H1 (cell line): ENCODE results near the gene CHPF2. TPM values are rescaled to one million over a fixed set of nuclear protein-coding genes. Genes with fewer than 3 reads are reported as not detected.

Source experiments
- CTCF ChIA-PET: fragments of 300-600 bp; sonication (Branson Sonifier 250); formaldehyde crosslinking; loops from one replicate; lab custom pipeline; 2021; ENCODE audit not compliant: partially characterized antibody; lab: Charles Lee
- POLR2A ChIA-PET: fragments of 300-600 bp; sonication (Branson Sonifier 250); formaldehyde crosslinking; loops from one replicate; lab custom pipeline; 2021; ENCODE audit warnings: inconsistent platforms; ENCODE audit not compliant: partially characterized antibody; lab: Charles Lee
- DNase-seq, 2 experiments: peaks; one replicate each; pipeline versions ENCODE4 v3.0.0 to v3.0.0-alpha.2; 2010 to 2022; ENCODE audit warnings: low spot score in 2 of 2, low read depth in 1 of 2, mixed read lengths in 1 of 2
- FAIRE-seq: peaks from 2 replicates; lab custom pipeline; 2011; peaks lifted over from hg19 to GRCh38; lab: Jason Lieb, UNC
- H2AFZ ChIP-seq: 2 replicates; pipeline ENCODE4 v1.8.1; 2012; ENCODE audit warnings: low read length, inconsistent platforms
- H2AK5ac ChIP-seq: 2 replicates; pipeline ENCODE4 v1.6.1; 2013; ENCODE audit warnings: low read depth, low read length
- H2BK120ac ChIP-seq: replicated peaks from 2 replicates; pipeline ENCODE3; 2013; ENCODE audit warnings: low read depth, low read length, inconsistent platforms
- H2BK12ac ChIP-seq: 2 replicates; pipeline ENCODE4 v1.6.1; 2013; ENCODE audit warnings: low read depth, low read length
- H2BK15ac ChIP-seq: 2 replicates; pipeline ENCODE4 v1.6.1; 2013; ENCODE audit warnings: low read length
- H2BK20ac ChIP-seq: 2 replicates; pipeline ENCODE4 v1.6.1; 2013; ENCODE audit warnings: low read length
- H2BK5ac ChIP-seq: 2 replicates; pipeline ENCODE4 v1.6.1; 2013; ENCODE audit warnings: low read depth, low read length
- H3K14ac ChIP-seq: 2 replicates; pipeline ENCODE4 v1.6.1; 2013; ENCODE audit warnings: inconsistent platforms; ENCODE audit not compliant: insufficient read length
- H3K18ac ChIP-seq: 2 replicates; pipeline ENCODE4 v1.6.1; 2013; ENCODE audit warnings: low read length; ENCODE audit errors: extremely low read depth
- H3K23ac ChIP-seq: 2 replicates; pipeline ENCODE4 v1.6.1; 2013; ENCODE audit warnings: inconsistent platforms; ENCODE audit not compliant: insufficient read length
- H3K23me2 ChIP-seq: 2 replicates; pipeline ENCODE4 v1.6.1; 2013; ENCODE audit warnings: low read depth, low read length
- H3K27ac ChIP-seq: 2 replicates; pipeline ENCODE4 v1.6.1; 2011; ENCODE audit warnings: low read depth, low read length, inconsistent platforms
- H3K27me3 ChIP-seq, 4 experiments: replicated peaks in 1 of 4; 1 replicate in 1 of 4; 2 replicates in 3 of 4; pipeline versions ENCODE4 v1.6.1 to v1.8.1; 2011 to 2013; ENCODE audit warnings: low read length in 3 of 4, mild to moderate bottlenecking in 3 of 4, inconsistent platforms in 2 of 4, mixed read lengths in 2 of 4, moderate library complexity in 1 of 4; ENCODE audit not compliant: control insufficient read depth in 3 of 4, insufficient read depth in 3 of 4; ENCODE audit errors: extremely low read depth in 1 of 4
- H3K36me3 ChIP-seq, 4 experiments: 2 replicates each; pipeline versions ENCODE4 v1.6.1 to v1.8.1; 2011 to 2013; ENCODE audit warnings: mild to moderate bottlenecking in 4 of 4, low read length in 3 of 4, moderate library complexity in 2 of 4, control low read depth in 1 of 4, inconsistent platforms in 1 of 4; ENCODE audit not compliant: insufficient read depth in 4 of 4, control insufficient read depth in 2 of 4
- H3K4ac ChIP-seq: replicated peaks from 2 replicates; pipeline ENCODE3; 2013; ENCODE audit warnings: low read length, low read depth, mixed read lengths, inconsistent platforms; ENCODE audit not compliant: insufficient read length
- H3K4me1 ChIP-seq, 4 experiments: replicated peaks in 1 of 4; 1 replicate in 1 of 4; 2 replicates in 3 of 4; pipeline versions ENCODE4 v1.6.1 to v1.8.1; 2011 to 2013; ENCODE audit warnings: low read length in 3 of 4, inconsistent platforms in 2 of 4, mixed read lengths in 1 of 4; ENCODE audit not compliant: insufficient read depth in 4 of 4, control insufficient read depth in 3 of 4
- H3K4me2 ChIP-seq, 2 experiments: 2 replicates each; pipeline versions ENCODE4 v1.6.1 to v1.8.1; 2011 to 2013; ENCODE audit warnings: low read depth in 2 of 2, low read length in 2 of 2, control low read depth in 1 of 2, inconsistent platforms in 1 of 2, mild to moderate bottlenecking in 1 of 2; ENCODE audit not compliant: insufficient read depth in 1 of 2
- H3K4me3 ChIP-seq, 4 experiments: fragments of 200-600, 300-600 bp in 1 of 4; sonication (generic), shearing (Covaris generic), sonication (Bioruptor Twin) in 1 of 4; 2 replicates each; pipeline versions ENCODE4 v1.5.1 to v1.8.1; 2011 to 2016; ENCODE audit warnings: low read length in 4 of 4, low read depth in 3 of 4, control low read depth in 2 of 4, inconsistent platforms in 2 of 4, mild to moderate bottlenecking in 2 of 4, mixed read lengths in 1 of 4, moderate library complexity in 1 of 4; ENCODE audit not compliant: insufficient read depth in 2 of 4; ENCODE audit errors: extremely low read depth in 1 of 4
- H3K56ac ChIP-seq: replicated peaks from 2 replicates; pipeline ENCODE3; 2013; ENCODE audit warnings: low read depth, mild to moderate bottlenecking, mixed read lengths, low read length, inconsistent platforms; ENCODE audit not compliant: insufficient read length
- H3K79me1 ChIP-seq: 2 replicates; pipeline ENCODE4 v1.6.1; 2013; ENCODE audit warnings: low read depth, low read length, control low read depth
- H3K79me2 ChIP-seq, 2 experiments: 2 replicates each; pipeline versions ENCODE4 v1.6.1 to v1.8.1; 2012 to 2013; ENCODE audit warnings: low read length in 2 of 2, mild to moderate bottlenecking in 2 of 2, inconsistent platforms in 1 of 2; ENCODE audit not compliant: insufficient read depth in 2 of 2, control insufficient read depth in 1 of 2
- H3K9ac ChIP-seq, 4 experiments: replicated peaks in 1 of 4; 1 replicate in 1 of 4; 2 replicates in 3 of 4; pipeline versions ENCODE4 v1.6.1 to v1.8.1; 2011 to 2013; ENCODE audit warnings: low read depth in 3 of 4, low read length in 3 of 4, control low read depth in 2 of 4, mild to moderate bottlenecking in 2 of 4, moderate library complexity in 2 of 4, inconsistent platforms in 1 of 4; ENCODE audit errors: extremely low read depth in 1 of 4
- H3K9me3 ChIP-seq, 2 experiments: 2 replicates each; pipeline versions ENCODE4 v1.6.1 to v1.8.1; 2012 to 2013; ENCODE audit warnings: mild to moderate bottlenecking in 2 of 2, moderate library complexity in 2 of 2, control low read depth in 1 of 2, inconsistent platforms in 1 of 2, low read depth in 1 of 2, low read length in 1 of 2, mixed read lengths in 1 of 2; ENCODE audit not compliant: insufficient read depth in 2 of 2
- H4K20me1 ChIP-seq, 2 experiments: replicated peaks in 1 of 2; 2 replicates each; pipeline versions ENCODE3 to v1.8.1; 2011 to 2013; ENCODE audit warnings: inconsistent platforms in 2 of 2, low read length in 2 of 2, mild to moderate bottlenecking in 1 of 2; ENCODE audit not compliant: insufficient read depth in 2 of 2, control insufficient read depth in 1 of 2
- H4K5ac ChIP-seq: 2 replicates; pipeline ENCODE4 v1.6.1; 2013; ENCODE audit warnings: low read length, low read depth, mixed read lengths, inconsistent platforms; ENCODE audit not compliant: insufficient read length
- H4K8ac ChIP-seq: 2 replicates; pipeline ENCODE4 v1.8.0; 2013; ENCODE audit warnings: mild to moderate bottlenecking, moderate library complexity, low read length, inconsistent platforms; ENCODE audit not compliant: insufficient read depth; ENCODE audit errors: extremely low read depth
- H4K91ac ChIP-seq: replicated peaks from 2 replicates; pipeline ENCODE3; 2013; ENCODE audit warnings: low read length, mixed read lengths, inconsistent platforms; ENCODE audit not compliant: insufficient read length
- SIN3A ChIP-seq, 2 experiments: IDR thresholded peaks in 1 of 2; conservative IDR thresholded peaks in 1 of 2; 2 replicates each; pipeline ENCODE4 v1.6.1; 2011 to 2012; ENCODE audit warnings: low read length in 2 of 2, improper control_type of control experiment in 1 of 2, low read depth in 1 of 2, mild to moderate bottlenecking in 1 of 2
- SIX5 ChIP-seq: IDR thresholded peaks from 2 replicates; pipeline ENCODE4 v1.6.1; 2011; ENCODE audit warnings: mild to moderate bottlenecking, low read depth, low read length
- TEAD4 ChIP-seq: IDR thresholded peaks from 2 replicates; pipeline ENCODE4 v1.6.1; 2012; ENCODE audit warnings: low read depth, low read length, inconsistent platforms, mixed read lengths
- WGBS, 2 experiments: shearing (Covaris generic) in 1 of 2; methylation state at CpG; one replicate each; pipeline versions ENCODE4 v1.1.6 to v1.1.7; 2013 to 2015; ENCODE audit warnings: low lambda C conversion rate in 2 of 2, mixed read lengths in 2 of 2, inconsistent platforms in 1 of 2, low coverage in 1 of 2, missing lambda C conversion rate in 1 of 2; ENCODE audit not compliant: insufficient replicate concordance in 2 of 2, insufficient coverage in 1 of 2, insufficient read length in 1 of 2; ENCODE audit errors: extremely low coverage in 1 of 2, missing lambda C conversion rate in 1 of 2; 5-methylcytosine and 5-hydroxymethylcytosine counted together
- polyA plus RNA-seq, 7 experiments: library from polyadenylated mRNA; depleted of rRNA in 3 of 7; stranded (reverse) in 5 of 7; unstranded in 2 of 7; fragments of >200 nt in 5 of 7; fragments of 200-250 nt in 2 of 7; gene quantifications; 1 replicate in 5 of 7; 2 replicates in 1 of 7; 4 replicates in 1 of 7; pipeline versions ENCODE4 v1.2.1 to v1.2.3, GENCODE V29; 2011 to 2013; ENCODE audit warnings: missing spikeins in 2 of 7, mixed read lengths in 2 of 7
- total RNA-seq: library from RNA; stranded (reverse); fragmentation: NEBNext Ultra II Directional; extraction: Animal tissue kit (Norgen Biotek cat#: 25700); gene quantifications from 2 replicates; pipeline ENCODE4 v1.2.1, GENCODE V29; 2021

CHPF2 gene
- total and polyA plus RNA-seq, 2 of the 8 experiments (the other 6 are each of a cell fraction or from before 2014, with no cell fraction given), result 14.4 to 20.6 TPM

- WGBS, 2 experiments, result 96% methylated on average over 7 of the region's 7 CpGs; no CpG with 5 or more reads in 1 of the 2 experiments
- H3K79me2 ChIP-seq, result no peaks in the 10 kb centered on the region
- no peak overlapping the region for H4K8ac ChIP-seq
- H3K23me2 ChIP-seq, result peaks cover 10% of the 10 kb centered on the region; the same call in 1 of the 2 replicates
- no peak overlapping the region for H3K4me2 ChIP-seq
- no peak overlapping the region for H3K4ac ChIP-seq
- H2BK12ac ChIP-seq, result no peak overlapping the region
- H2BK120ac ChIP-seq, result no peak overlapping the region
- no peak overlapping the region for H3K23ac ChIP-seq
- no peak overlapping the region for H3K18ac ChIP-seq
- peaks cover 0 to 15% (median 9%) of the 10 kb centered on the region in 4 experiments; a peak in 6 of 7 replicates for H3K4me1 ChIP-seq
- H3K79me1 ChIP-seq, result no peaks in the 10 kb centered on the region
- H2BK15ac ChIP-seq, result no peak overlapping the region
- H3K9ac ChIP-seq, result no peak overlapping the region
- H3K9me3 ChIP-seq, result no peaks in the 10 kb centered on the region
- peaks cover 0 to 22% (median 18%) of the 10 kb centered on the region in 4 experiments; a peak in 6 of 7 replicates for H3K27me3 ChIP-seq
- H2BK5ac ChIP-seq, result no peak overlapping the region
- H2AFZ ChIP-seq, result no peak overlapping the region
- no peak for TF ChIP-seq SIX5
- TF ChIP-seq TEAD4, result no peak
- TF ChIP-seq SIN3A (conservative IDR thresholded peaks at IDR 0.05 in 1 of 2, IDR thresholded peaks at IDR 0.05 in 1 of 2; ENCODE audit: low read depth in 1 of 2, low read length in 2 of 2), result no peak
- no peak overlapping the region for H3K56ac ChIP-seq
- H3K36me3 ChIP-seq, result no peaks in the 10 kb centered on the region
- H4K91ac ChIP-seq, result no peak overlapping the region
- FAIRE-seq, result no peak
- no peak overlapping the region for H4K5ac ChIP-seq
- no peak for DNase-seq
- no peak overlapping the region for H3K4me3 ChIP-seq
- no peak overlapping the region for H2BK20ac ChIP-seq
- no peak overlapping the region for H3K14ac ChIP-seq
- POLR2A ChIA-PET, result interaction anchor here (0.9 kb wide), 1 partner anchor 35 kb away, joined by 3 read pairs; no protein-coding TSS in a partner anchor
- peaks cover 0 to 5% of the 10 kb centered on the region in 2 experiments for H4K20me1 ChIP-seq
- peak overlapping the region; percentile 75; the same call in 1 of the 2 replicates for H2AK5ac ChIP-seq
- CTCF ChIA-PET, result interaction anchor here (0.8 to 1.6 kb wide), 8 partner anchors 22 to 79 kb away, joined by 3 to 5 read pairs (median 4); no protein-coding TSS in a partner anchor
- H3K27ac ChIP-seq, result no peak overlapping the region
Observed at GRCh38 chr7:151272877-151273276, 40.6 kb downstream of the CHPF2 start.
